ENCODE data around the gene CERS2. TPM values are rescaled to one million over a fixed set of nuclear protein-coding genes. Genes with fewer than 3 reads are reported as not detected.
A peak's percentile ranks its signal among the peaks of the same experiment; 100 is the strongest.

CERS2 gene
- total and polyA plus RNA-seq, 2 of the 13 experiments (the other 11 are each of a cell fraction or from before 2014, with no cell fraction given): 269 to 298 TPM

- 0 out of 4 replicates have a peak, but pooled peaks of 1 of the 2 experiments have one; percentile 36 for TF ChIP-seq REST (IDR thresholded peaks at IDR 0.05; ENCODE audit: borderline replicate concordance in 1 of 2, low read depth in 1 of 2, low read length in 2 of 2)
- peak; percentile 43; the same call in 1 of the 2 replicates for TF ChIP-seq MIXL1 (CRISPR knock-in tag; IDR thresholded peaks at IDR 0.05)
- peak; percentile 47 for TF ChIP-seq ZFX (CRISPR knock-in tag; IDR thresholded peaks at IDR 0.05; ENCODE audit: low read depth)
- TF ChIP-seq, protein P1, sequence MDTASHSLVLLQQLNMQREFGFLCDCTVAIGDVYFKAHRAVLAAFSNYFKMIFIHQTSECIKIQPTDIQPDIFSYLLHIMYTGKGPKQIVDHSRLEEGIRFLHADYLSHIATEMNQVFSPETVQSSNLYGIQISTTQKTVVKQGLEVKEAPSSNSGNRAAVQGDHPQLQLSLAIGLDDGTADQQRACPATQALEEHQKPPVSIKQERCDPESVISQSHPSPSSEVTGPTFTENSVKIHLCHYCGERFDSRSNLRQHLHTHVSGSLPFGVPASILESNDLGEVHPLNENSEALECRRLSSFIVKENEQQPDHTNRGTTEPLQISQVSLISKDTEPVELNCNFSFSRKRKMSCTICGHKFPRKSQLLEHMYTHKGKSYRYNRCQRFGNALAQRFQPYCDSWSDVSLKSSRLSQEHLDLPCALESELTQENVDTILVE (CRISPR knock-in tag; IDR thresholded peaks at IDR 0.05): peak; percentile 33; the same call in 1 of the 2 replicates
- TF ChIP-seq NR2F1 (CRISPR knock-in tag; IDR thresholded peaks at IDR 0.05): no peak
- TF ChIP-seq BHLHE40 (IDR thresholded peaks at IDR 0.05; ENCODE audit: low read length): no peak
- TF ChIP-seq, protein P2, sequence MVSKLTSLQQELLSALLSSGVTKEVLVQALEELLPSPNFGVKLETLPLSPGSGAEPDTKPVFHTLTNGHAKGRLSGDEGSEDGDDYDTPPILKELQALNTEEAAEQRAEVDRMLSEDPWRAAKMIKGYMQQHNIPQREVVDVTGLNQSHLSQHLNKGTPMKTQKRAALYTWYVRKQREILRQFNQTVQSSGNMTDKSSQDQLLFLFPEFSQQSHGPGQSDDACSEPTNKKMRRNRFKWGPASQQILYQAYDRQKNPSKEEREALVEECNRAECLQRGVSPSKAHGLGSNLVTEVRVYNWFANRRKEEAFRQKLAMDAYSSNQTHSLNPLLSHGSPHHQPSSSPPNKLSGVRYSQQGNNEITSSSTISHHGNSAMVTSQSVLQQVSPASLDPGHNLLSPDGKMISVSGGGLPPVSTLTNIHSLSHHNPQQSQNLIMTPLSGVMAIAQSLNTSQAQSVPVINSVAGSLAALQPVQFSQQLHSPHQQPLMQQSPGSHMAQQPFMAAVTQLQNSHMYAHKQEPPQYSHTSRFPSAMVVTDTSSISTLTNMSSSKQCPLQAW (CRISPR knock-in tag; IDR thresholded peaks at IDR 0.05): 0 out of 2 replicates have a peak, but pooled peaks have one; percentile 33
- TF ChIP-seq, protein P3, sequence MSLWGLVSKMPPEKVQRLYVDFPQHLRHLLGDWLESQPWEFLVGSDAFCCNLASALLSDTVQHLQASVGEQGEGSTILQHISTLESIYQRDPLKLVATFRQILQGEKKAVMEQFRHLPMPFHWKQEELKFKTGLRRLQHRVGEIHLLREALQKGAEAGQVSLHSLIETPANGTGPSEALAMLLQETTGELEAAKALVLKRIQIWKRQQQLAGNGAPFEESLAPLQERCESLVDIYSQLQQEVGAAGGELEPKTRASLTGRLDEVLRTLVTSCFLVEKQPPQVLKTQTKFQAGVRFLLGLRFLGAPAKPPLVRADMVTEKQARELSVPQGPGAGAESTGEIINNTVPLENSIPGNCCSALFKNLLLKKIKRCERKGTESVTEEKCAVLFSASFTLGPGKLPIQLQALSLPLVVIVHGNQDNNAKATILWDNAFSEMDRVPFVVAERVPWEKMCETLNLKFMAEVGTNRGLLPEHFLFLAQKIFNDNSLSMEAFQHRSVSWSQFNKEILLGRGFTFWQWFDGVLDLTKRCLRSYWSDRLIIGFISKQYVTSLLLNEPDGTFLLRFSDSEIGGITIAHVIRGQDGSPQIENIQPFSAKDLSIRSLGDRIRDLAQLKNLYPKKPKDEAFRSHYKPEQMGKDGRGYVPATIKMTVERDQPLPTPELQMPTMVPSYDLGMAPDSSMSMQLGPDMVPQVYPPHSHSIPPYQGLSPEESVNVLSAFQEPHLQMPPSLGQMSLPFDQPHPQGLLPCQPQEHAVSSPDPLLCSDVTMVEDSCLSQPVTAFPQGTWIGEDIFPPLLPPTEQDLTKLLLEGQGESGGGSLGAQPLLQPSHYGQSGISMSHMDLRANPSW (CRISPR knock-in tag; IDR thresholded peaks at IDR 0.05; ENCODE audit: borderline replicate concordance): no peak
- TF ChIP-seq, protein P4, sequence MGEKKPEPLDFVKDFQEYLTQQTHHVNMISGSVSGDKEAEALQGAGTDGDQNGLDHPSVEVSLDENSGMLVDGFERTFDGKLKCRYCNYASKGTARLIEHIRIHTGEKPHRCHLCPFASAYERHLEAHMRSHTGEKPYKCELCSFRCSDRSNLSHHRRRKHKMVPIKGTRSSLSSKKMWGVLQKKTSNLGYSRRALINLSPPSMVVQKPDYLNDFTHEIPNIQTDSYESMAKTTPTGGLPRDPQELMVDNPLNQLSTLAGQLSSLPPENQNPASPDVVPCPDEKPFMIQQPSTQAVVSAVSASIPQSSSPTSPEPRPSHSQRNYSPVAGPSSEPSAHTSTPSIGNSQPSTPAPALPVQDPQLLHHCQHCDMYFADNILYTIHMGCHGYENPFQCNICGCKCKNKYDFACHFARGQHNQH (CRISPR knock-in tag; IDR thresholded peaks at IDR 0.05): peak; percentile 42
- no peak for TF ChIP-seq NFKBIZ (CRISPR knock-in tag; IDR thresholded peaks at IDR 0.05)
- TF ChIP-seq ZNF883 (CRISPR knock-in tag; IDR thresholded peaks at IDR 0.05; ENCODE audit: not compliant biosample characterization): peak; percentile 73
- TF ChIP-seq KDM5A (IDR thresholded peaks at IDR 0.05; ENCODE audit: borderline replicate concordance, low read length): no peak; the same call in 1 of the 2 replicates
- peak; percentile 2; the same call in 1 of the 2 replicates for TF ChIP-seq HNF4G (IDR thresholded peaks at IDR 0.05; ENCODE audit: borderline replicate concordance, low read depth, low read length)
- no peak for TF ChIP-seq HNF4G (CRISPR knock-in tag; IDR thresholded peaks at IDR 0.05; ENCODE audit: borderline replicate concordance, low read depth)
- no peak for TF ChIP-seq SCMH1 (CRISPR knock-in tag; IDR thresholded peaks at IDR 0.05; ENCODE audit: borderline replicate concordance)
- TF ChIP-seq MTF1 (CRISPR knock-in tag; IDR thresholded peaks at IDR 0.05): no peak
- TF ChIP-seq ZNF546 (CRISPR knock-in tag; conservative IDR thresholded peaks at IDR 0.05): 0 out of 2 replicates have a peak, but pooled peaks have one; percentile 17
- no peak for TF ChIP-seq IKZF1 (IDR thresholded peaks at IDR 0.05)
Measured at GRCh38 chr1:151006327-151007052, 31.9 kb upstream of the CERS2 start, which contains the start of gene MINDY1 (continued).
